ENCODE data around the gene MICAL3. TPM values are rescaled to one million over a fixed set of nuclear protein-coding genes. Genes with fewer than 3 reads are reported as not detected.

The MICAL3 gene
- total RNA-seq, 4 donors from 2014 or later = 6.0 to 9.8 (median 8.1) TPM

DNA sequence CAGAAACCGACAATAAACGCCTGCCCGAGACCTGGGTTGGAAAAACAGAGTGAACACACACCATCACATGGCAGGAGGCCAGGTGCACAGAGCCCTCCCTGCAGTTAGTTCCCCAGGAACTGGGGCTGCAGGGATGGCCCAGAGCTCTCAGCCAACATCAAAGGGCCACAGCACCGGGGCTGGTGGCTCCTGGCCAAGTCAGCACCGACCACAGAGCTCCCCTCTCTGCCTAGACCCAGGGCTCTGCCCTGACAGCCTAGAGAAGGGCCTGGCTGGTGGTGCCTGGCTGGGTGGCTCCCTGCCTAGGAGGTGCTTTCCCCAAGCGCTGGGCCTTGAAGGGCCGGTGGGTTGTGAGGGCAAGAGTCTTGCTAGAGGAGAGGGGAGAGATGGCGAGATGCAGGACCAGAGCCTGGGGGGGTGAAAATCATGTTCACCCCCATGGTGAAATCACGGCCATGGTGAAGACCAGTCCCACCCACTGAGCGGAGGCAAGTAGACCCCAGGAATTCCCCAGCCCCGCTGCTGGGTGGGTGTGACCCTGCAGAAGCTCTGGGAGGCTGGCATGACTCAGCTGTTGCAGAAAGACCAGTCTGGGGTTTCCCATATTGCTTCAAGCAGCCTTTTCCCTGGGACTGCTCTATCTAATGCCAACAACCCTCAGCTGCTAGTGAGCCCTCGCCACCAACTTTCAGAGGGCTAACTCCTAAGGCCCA is 242.9 kb downstream of the MICAL3 start:
- H3K27ac ChIP-seq = no peak overlapping the region
- no peak for ATAC-seq

GRCh38 chr22:17780741-17781318 is 243.5 kb downstream of the MICAL3 start:
- Histone ChIP-seq H3K4me1 (peaks cover 3 to 6% of the 10 kb centered on the region in 2 donors), H3K9me3 (no peaks in the 10 kb centered on the region), H3K27ac (no peak overlapping the region), H3K27me3 (no peaks in the 10 kb centered on the region), H3K4me3 (no peak overlapping the region), H3K36me3 (no peaks in the 10 kb centered on the region)
- intact Hi-C loops (cut with DNase I; ENCODE audit: low total_unique reads) = loop anchor here (10.0 kb wide), 1 partner anchor 706 kb away; no protein-coding TSS in a partner anchor
- no peak for TF ChIP-seq CTCF (IDR thresholded peaks at IDR 0.05 in 4 of 5, conservative IDR thresholded peaks at IDR 0.05 in 1 of 5)
- ATAC-seq = no peak
- no peak for DNase-seq
- in situ Hi-C loops (cut with MboI; ENCODE audit: low sequenced_read_pairs in 4 of 4) = no loop called here

More for the DNA sequence above, 242.9 kb downstream of the MICAL3 start:
- Histone ChIP-seq H3K27me3 (no peaks in the 10 kb centered on the region), H3K4me3 (no peak overlapping the region), H3K9me3 (no peaks in the 10 kb centered on the region), H3K36me3 (no peaks in the 10 kb centered on the region), H3K4me1 (peaks cover 9 to 12% of the 10 kb centered on the region in 2 donors)
- TF ChIP-seq CTCF (IDR thresholded peaks at IDR 0.05 in 4 of 5, conservative IDR thresholded peaks at IDR 0.05 in 1 of 5) (no peak), POLR2A (IDR thresholded peaks at IDR 0.05) (no peak)
- intact Hi-C loops (cut with DNase I; ENCODE audit: low total_unique reads) = loop anchor here (10.0 kb wide), 1 partner anchor 707 kb away; no protein-coding TSS in a partner anchor
- in situ Hi-C loops (cut with MboI; ENCODE audit: low sequenced_read_pairs in 4 of 4) = no loop called here
- DNase-seq = peak in 1 of 2 donors; percentile 36

DNA sequence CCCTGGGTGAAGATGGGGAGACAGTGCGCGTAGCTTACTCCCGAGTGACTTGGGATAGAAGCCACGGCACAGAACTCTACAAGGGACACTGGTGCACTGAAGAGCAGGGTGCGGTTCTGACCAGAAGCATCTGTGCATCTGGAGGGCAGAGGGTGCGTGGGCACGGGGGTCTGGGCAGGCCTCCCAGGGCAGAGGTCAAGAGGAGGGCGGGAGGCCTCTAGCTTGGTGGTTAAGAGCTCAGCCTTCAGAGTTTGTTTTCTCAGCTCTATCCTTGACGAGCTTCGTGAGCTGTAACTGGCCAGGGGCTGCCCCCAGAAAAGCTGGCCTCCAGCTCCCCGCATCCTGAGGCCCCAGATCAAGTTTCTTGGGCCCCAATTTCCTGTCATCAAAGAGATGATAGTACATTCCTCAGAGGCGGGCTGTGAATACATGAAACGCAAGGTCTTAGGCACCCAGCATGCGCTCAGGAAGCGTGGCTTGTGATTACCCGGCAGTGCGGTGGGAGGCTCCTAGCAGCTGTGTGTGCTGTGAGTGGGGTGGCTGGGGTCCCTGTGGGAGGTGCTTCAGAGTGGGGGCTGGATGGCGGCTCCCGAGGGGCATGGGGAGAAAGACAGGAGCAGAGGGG is 244.1 kb downstream of the MICAL3 start:
- Histone ChIP-seq H3K9me3 (no peaks in the 10 kb centered on the region), H3K27ac (no peak overlapping the region), H3K36me3 (no peaks in the 10 kb centered on the region), H3K4me3 (no peak overlapping the region), H3K27me3 (no peaks in the 10 kb centered on the region), H3K4me1 (no peaks in the 10 kb centered on the region)
- intact Hi-C loops (cut with DNase I; ENCODE audit: low total_unique reads) (loop anchor here (10.0 kb wide), 1 partner anchor 705 kb away; no protein-coding TSS in a partner anchor), in situ Hi-C loops (cut with MboI; ENCODE audit: low sequenced_read_pairs in 4 of 4) (no loop called here)
- DNase-seq (no peak), ATAC-seq (no peak)
- TF ChIP-seq CTCF (IDR thresholded peaks at IDR 0.05 in 4 of 5, conservative IDR thresholded peaks at IDR 0.05 in 1 of 5) (no peak), POLR2A (IDR thresholded peaks at IDR 0.05) (no peak)

- ATAC-seq (no peak), DNase-seq (no peak)
- Histone ChIP-seq H3K36me3 (no peaks in the 10 kb centered on the region), H3K4me3 (no peak overlapping the region), H3K4me1 (no peaks in the 10 kb centered on the region), H3K27me3 (no peaks in the 10 kb centered on the region), H3K9me3 (no peaks in the 10 kb centered on the region), H3K27ac (no peak overlapping the region)
- intact Hi-C loops (cut with DNase I; ENCODE audit: low total_unique reads) (loop anchor here (10.0 kb wide), 1 partner anchor 705 kb away; no protein-coding TSS in a partner anchor), in situ Hi-C loops (cut with MboI; ENCODE audit: low sequenced_read_pairs in 4 of 4) (no loop called here)
- TF ChIP-seq POLR2A (IDR thresholded peaks at IDR 0.05) = no peak
- no peak for TF ChIP-seq CTCF (IDR thresholded peaks at IDR 0.05 in 4 of 5, conservative IDR thresholded peaks at IDR 0.05 in 1 of 5)
These were observed 244.9 kb downstream of the MICAL3 start for GRCh38 chr22:17779286-17780115.
